ENCODE data around the gene PRSS50.

PRSS50 gene

DNA sequence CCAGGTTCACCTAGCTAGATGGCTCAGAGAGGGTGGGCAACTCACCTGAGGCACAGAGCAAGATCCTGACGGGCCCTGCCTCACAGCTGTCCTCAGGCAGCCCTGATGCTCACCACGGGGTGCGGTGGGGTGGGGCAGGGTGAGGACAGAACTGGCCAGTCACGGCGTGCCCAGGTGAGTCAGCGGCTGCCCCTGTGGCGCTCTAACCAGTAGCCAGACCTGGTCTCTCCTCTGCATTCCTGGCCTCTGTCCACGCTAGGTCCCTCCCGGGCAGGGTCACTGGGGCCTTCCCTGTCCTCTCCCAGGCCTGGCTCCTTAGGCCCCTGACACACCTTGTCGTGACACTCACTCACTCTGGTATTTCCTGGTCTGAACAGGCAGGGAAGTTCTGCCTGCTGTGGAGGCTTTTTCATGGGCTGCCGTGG lies 25.1 kb downstream of the PRSS50 start:
- no peak for DNase-seq (ENCODE audit: low read depth in 2 of 2)

DNA sequence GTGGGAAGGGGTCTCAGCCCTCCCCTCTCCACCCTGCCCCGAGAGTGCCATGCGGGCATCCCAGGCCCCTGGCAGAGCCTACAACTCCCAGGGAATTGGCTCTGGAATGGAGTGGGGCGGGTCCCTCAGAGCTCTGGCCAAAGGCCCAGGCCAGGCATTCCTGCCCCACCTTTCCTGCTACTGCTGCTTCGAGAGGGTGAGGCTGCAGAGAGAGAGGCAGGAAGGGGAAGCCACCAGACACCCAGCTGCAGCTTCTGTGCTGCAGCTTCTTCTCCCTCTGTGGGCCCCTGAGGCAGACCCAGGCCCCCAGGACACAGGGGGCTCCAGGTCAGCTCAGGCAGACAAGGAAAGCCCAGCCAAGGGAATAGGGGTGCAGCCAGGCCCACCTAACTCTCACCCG lies 26.9 kb downstream of the PRSS50 start:
- no peak for DNase-seq (ENCODE audit: low read depth in 2 of 2)

DNA sequence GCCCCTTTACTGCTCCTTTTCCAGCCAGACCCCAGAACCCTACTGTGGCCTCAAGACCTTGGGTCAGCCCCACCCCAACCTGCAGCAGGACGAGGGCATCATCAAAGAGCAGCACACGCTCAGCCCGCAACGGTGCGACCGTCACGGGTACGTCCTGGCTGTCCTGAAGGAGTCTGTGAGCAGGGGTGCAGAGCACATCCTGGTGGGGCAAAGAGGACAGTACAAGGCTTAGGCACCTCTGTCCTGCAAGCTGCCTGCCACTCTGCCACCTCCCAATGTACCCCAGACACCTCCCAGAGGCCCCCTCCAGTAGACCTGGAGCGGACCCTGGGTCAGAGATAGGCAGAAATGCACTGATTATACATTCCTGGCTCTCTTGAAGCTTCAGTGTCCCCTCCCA lies 32.2 kb downstream of the PRSS50 start:
- no peak for DNase-seq (ENCODE audit: low read depth in 2 of 2)

GRCh38 chr3:46684891-46685290 lies 32.8 kb downstream of the PRSS50 start:
- DNase-seq (ENCODE audit: low read depth in 2 of 2) = no peak

- no peak for DNase-seq (ENCODE audit: low read depth in 2 of 2)
Observed at GRCh38 chr3:46682974-46683373, 34.7 kb downstream of the PRSS50 start.

GRCh38 chr3:46681856-46682540 lies 35.7 kb downstream of the PRSS50 start:
- no peak for DNase-seq (ENCODE audit: low read depth in 2 of 2)

DNA sequence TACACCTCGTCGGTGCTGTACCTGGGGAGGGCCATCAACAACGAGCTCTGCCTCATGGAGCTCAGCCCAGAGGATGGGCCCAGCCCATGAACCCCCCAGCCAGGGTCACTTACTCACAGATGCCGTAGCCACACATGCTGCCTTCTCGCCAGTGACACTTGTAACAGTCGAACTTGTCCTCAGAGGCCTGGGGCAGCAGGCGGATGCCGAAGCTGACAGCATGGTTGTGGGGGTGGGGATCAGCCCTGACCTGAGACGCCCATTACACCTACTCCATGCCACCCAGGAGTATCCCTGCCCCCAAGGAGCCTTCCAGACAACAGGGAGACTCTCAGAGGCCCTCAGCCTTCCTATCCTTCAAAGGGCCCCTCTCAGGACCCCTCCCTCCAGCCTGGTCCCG lies 36.3 kb downstream of the PRSS50 start:
- no peak for DNase-seq (ENCODE audit: low read depth in 2 of 2)

- no peak for DNase-seq (ENCODE audit: low read depth in 2 of 2)
Observed at GRCh38 chr3:46680298-46680826, 37.3 kb downstream of the PRSS50 start.

DNA sequence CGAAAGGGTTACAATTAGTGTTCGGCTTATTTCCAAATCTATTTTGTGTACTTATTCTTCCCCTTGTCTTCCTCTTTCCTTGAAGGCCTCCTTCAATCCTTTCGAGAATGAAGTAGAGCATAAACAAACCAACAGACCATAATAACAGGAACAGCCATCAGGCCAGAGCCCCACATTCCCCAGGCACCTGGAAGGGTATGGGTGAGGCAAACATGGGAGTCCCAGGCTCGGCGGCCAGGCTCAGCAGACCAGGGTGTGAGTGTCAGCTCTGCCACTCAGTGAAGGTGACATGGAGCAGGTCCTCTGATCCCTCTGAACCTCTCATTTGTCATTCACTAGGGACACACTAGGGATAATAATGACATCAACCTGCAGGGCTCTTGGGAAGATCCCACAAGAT lies 38.0 kb downstream of the PRSS50 start:
- no peak for DNase-seq (ENCODE audit: low read depth in 2 of 2)

- no peak for DNase-seq (ENCODE audit: low read depth in 2 of 2)
Observed at GRCh38 chr3:46678280-46678679, 39.4 kb downstream of the PRSS50 start.

DNA sequence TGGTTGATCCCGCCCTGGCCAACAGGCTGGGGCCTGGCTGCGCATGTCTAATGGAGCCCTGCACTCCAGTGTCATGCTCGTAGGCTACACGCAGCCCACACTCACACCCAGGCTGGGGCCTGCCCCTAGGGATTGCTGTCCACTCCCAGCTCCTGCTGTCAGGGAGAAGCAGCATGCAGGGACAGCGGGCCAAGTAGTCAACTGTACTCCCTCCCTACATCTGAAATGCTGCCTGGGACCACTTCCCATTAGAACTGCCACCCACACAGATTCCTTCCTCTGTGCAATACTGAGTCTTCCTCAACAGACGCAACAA lies 40.3 kb downstream of the PRSS50 start:
- no peak for DNase-seq (ENCODE audit: low read depth in 2 of 2)

DNA sequence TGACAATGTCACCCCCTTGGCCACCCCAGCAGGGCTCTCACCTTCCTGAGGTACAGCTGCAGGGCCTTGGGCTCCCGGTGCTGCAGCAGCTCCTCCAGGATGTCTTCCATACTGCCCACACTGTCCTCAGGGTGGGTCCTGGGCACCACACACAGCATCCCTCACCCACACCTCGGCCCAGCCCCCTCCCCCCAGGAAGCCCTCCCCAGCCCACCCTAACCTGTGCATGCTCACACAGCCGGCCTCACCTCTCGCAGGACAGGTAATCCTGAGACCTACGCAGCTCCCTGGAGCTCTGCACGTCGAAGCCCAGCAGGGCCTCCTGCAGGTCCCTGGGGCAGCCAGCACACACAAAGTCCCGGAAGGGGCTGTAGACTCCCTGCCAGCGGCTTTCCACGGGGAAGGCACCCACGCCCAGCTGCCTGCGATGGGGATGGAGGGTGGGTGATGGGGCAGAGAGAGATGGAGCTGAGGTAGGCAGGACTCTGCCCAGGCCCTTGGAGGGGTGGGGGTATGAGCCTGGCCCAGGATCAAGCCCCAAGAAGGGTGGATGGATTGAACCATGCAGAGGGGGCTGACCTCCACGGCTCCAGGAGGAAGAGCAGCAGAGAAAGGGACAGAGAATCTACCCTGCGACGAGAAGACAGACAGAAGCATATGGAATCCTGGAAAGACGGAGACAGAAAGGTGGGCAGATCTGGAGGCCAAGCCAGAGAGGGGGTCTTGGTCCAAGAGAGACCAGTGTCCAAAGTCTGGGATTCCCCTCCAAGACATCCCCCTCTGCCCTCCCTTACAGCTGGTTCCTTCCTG lies 40.9 kb downstream of the PRSS50 start:
- no peak for DNase-seq (ENCODE audit: low read depth in 2 of 2)

GRCh38 chr3:46675843-46676567 lies 41.7 kb downstream of the PRSS50 start:
- no peak for DNase-seq (ENCODE audit: low read depth in 2 of 2)

GRCh38 chr3:46675426-46675825 lies 42.2 kb downstream of the PRSS50 start:
- DNase-seq (ENCODE audit: low read depth in 2 of 2) = no peak

- no peak for DNase-seq (ENCODE audit: low read depth in 2 of 2)
Observed at GRCh38 chr3:46674031-46674845, 43.4 kb downstream of the PRSS50 start.

DNA sequence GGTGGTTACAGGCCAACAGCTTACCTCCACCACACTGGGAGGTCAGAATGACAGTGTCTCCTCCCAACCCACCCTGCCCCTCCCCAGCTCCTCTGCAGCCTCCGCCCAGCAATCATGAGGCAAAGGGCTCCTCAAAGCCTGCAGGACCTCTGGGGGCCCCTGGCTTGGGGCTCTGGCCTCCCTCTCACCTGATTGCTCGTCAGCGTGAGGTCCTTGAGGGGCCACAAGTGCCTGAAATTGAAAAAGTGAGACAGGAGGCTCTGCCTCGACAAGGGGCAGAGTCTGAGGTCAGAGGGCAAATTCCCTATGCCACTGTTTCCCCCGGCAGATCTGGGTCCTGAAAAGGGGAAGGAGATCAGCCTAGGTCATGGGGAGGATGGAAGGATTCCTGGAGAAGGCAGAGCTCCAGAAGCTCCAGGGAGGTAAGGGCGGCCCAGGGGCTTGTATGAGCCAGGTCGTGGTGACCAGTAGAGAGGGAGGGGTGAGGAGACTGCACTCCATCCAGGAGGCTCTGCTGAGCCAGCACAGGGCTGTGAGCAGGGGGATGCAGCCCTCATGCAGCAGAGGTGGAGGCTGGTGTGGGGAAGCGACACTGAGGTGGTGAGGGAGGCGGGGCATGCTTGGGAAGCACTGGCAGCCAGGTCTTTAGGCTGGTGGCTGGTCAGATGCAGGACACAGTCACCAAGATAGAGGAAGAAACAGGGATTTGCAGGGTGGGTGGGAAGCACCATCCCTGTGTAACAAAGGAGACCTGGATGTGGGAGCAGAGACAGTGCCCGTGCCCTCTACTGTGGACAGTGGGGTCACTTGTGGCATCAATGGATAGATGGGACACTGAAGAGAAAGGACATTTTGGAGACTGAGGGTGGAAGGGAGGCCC lies 44.3 kb downstream of the PRSS50 start:
- DNase-seq (ENCODE audit: low read depth in 2 of 2) = no peak

DNA sequence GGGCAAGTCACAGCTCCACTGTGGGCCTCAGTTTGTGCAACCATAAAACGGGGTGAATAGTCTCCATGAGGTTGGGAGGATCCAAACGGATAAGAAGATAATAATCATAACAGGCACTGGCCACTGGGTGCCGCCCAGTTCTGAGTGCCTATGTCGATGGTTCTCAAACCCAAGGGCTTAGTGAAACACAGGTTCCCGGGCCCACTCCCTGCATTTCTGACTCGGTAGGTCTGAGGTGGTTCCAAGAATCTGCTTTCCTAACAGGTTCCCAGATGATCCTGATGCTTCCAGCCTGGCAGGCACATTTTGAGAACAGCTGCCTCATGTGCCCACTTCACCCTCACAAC lies 45.3 kb downstream of the PRSS50 start:
- no peak for DNase-seq (ENCODE audit: low read depth in 2 of 2)

DNA sequence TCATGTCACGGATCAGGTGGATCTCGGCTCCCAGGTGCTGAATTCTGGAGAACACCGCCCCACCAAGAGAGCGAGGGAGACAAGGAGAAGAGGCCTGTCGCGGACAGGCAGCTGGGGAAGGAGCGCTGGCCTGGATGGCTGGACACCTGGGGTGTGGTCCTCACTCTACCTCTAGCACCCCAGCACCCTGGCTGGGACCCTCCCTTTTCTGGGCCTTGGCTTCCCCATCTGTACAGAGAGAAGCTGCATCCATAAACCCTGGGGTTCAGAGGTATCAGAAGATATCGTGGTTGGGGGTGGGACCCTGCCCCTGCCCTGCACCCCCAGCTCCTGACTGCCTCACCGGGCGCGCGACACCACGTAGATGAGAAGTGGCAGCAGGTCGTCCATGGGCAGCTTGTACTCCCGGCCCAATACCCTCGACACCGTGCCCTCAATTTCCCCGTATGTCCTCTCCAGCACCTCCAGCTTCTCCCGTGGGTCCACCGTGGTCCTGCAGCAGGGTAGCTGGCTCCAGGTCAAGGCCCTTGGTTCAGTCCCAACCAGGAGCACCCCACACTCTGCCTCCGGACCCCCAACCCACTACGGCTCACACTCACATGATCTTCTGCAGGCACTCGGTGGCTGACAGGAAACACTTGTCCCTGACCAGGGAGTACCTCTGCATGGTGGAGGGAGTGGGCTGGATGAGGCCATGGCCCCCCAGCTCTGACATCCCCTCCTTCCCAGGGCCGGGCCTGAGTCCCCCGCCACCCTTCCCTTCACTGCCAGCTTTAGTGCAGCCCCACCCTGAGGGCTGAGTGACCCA lies 45.9 kb downstream of the PRSS50 start:
- DNase-seq (ENCODE audit: low read depth in 2 of 2) = no peak

- DNase-seq (ENCODE audit: low read depth in 2 of 2) = no peak
Observed at GRCh38 chr3:46670891-46671427, 46.7 kb downstream of the PRSS50 start.

Measured in fibroblast of skin of left biceps (primary cell).